H1 (cell line): Measurements from ENCODE around the gene TTC6. TPM values are rescaled to one million over a fixed set of nuclear protein-coding genes. Genes with fewer than 3 reads are reported as not detected.

Source experiments
- CTCF ChIA-PET: fragments of 300-600 bp; sonication (Branson Sonifier 250); formaldehyde crosslinking; loops from one replicate; lab custom pipeline; 2021; ENCODE audit not compliant: partially characterized antibody; lab: Charles Lee
- POLR2A ChIA-PET: fragments of 300-600 bp; sonication (Branson Sonifier 250); formaldehyde crosslinking; loops from one replicate; lab custom pipeline; 2021; ENCODE audit warnings: inconsistent platforms; ENCODE audit not compliant: partially characterized antibody; lab: Charles Lee
- DNase-seq, 2 experiments: peaks; one replicate each; pipeline versions ENCODE4 v3.0.0 to v3.0.0-alpha.2; 2010 to 2022; ENCODE audit warnings: low spot score in 2 of 2, low read depth in 1 of 2, mixed read lengths in 1 of 2
- FAIRE-seq: peaks from 2 replicates; lab custom pipeline; 2011; peaks lifted over from hg19 to GRCh38; lab: Jason Lieb, UNC
- H2AFZ ChIP-seq: 2 replicates; pipeline ENCODE4 v1.8.1; 2012; ENCODE audit warnings: low read length, inconsistent platforms
- H2AK5ac ChIP-seq: 2 replicates; pipeline ENCODE4 v1.6.1; 2013; ENCODE audit warnings: low read depth, low read length
- H2BK120ac ChIP-seq: replicated peaks from 2 replicates; pipeline ENCODE3; 2013; ENCODE audit warnings: low read depth, low read length, inconsistent platforms
- H2BK12ac ChIP-seq: 2 replicates; pipeline ENCODE4 v1.6.1; 2013; ENCODE audit warnings: low read depth, low read length
- H2BK15ac ChIP-seq: 2 replicates; pipeline ENCODE4 v1.6.1; 2013; ENCODE audit warnings: low read length
- H2BK20ac ChIP-seq: 2 replicates; pipeline ENCODE4 v1.6.1; 2013; ENCODE audit warnings: low read length
- H2BK5ac ChIP-seq: 2 replicates; pipeline ENCODE4 v1.6.1; 2013; ENCODE audit warnings: low read depth, low read length
- H3K14ac ChIP-seq: 2 replicates; pipeline ENCODE4 v1.6.1; 2013; ENCODE audit warnings: inconsistent platforms; ENCODE audit not compliant: insufficient read length
- H3K18ac ChIP-seq: 2 replicates; pipeline ENCODE4 v1.6.1; 2013; ENCODE audit warnings: low read length; ENCODE audit errors: extremely low read depth
- H3K23ac ChIP-seq: 2 replicates; pipeline ENCODE4 v1.6.1; 2013; ENCODE audit warnings: inconsistent platforms; ENCODE audit not compliant: insufficient read length
- H3K23me2 ChIP-seq: 2 replicates; pipeline ENCODE4 v1.6.1; 2013; ENCODE audit warnings: low read depth, low read length
- H3K27ac ChIP-seq: 2 replicates; pipeline ENCODE4 v1.6.1; 2011; ENCODE audit warnings: low read depth, low read length, inconsistent platforms
- H3K27me3 ChIP-seq, 4 experiments: replicated peaks in 1 of 4; 1 replicate in 1 of 4; 2 replicates in 3 of 4; pipeline versions ENCODE4 v1.6.1 to v1.8.1; 2011 to 2013; ENCODE audit warnings: low read length in 3 of 4, mild to moderate bottlenecking in 3 of 4, inconsistent platforms in 2 of 4, mixed read lengths in 2 of 4, moderate library complexity in 1 of 4; ENCODE audit not compliant: control insufficient read depth in 3 of 4, insufficient read depth in 3 of 4; ENCODE audit errors: extremely low read depth in 1 of 4
- H3K36me3 ChIP-seq, 4 experiments: 2 replicates each; pipeline versions ENCODE4 v1.6.1 to v1.8.1; 2011 to 2013; ENCODE audit warnings: mild to moderate bottlenecking in 4 of 4, low read length in 3 of 4, moderate library complexity in 2 of 4, control low read depth in 1 of 4, inconsistent platforms in 1 of 4; ENCODE audit not compliant: insufficient read depth in 4 of 4, control insufficient read depth in 2 of 4
- H3K4ac ChIP-seq: replicated peaks from 2 replicates; pipeline ENCODE3; 2013; ENCODE audit warnings: low read length, low read depth, mixed read lengths, inconsistent platforms; ENCODE audit not compliant: insufficient read length
- H3K4me1 ChIP-seq, 4 experiments: replicated peaks in 1 of 4; 1 replicate in 1 of 4; 2 replicates in 3 of 4; pipeline versions ENCODE4 v1.6.1 to v1.8.1; 2011 to 2013; ENCODE audit warnings: low read length in 3 of 4, inconsistent platforms in 2 of 4, mixed read lengths in 1 of 4; ENCODE audit not compliant: insufficient read depth in 4 of 4, control insufficient read depth in 3 of 4
- H3K4me2 ChIP-seq, 2 experiments: 2 replicates each; pipeline versions ENCODE4 v1.6.1 to v1.8.1; 2011 to 2013; ENCODE audit warnings: low read depth in 2 of 2, low read length in 2 of 2, control low read depth in 1 of 2, inconsistent platforms in 1 of 2, mild to moderate bottlenecking in 1 of 2; ENCODE audit not compliant: insufficient read depth in 1 of 2
- H3K4me3 ChIP-seq, 4 experiments: fragments of 200-600, 300-600 bp in 1 of 4; sonication (generic), shearing (Covaris generic), sonication (Bioruptor Twin) in 1 of 4; 2 replicates each; pipeline versions ENCODE4 v1.5.1 to v1.8.1; 2011 to 2016; ENCODE audit warnings: low read length in 4 of 4, low read depth in 3 of 4, control low read depth in 2 of 4, inconsistent platforms in 2 of 4, mild to moderate bottlenecking in 2 of 4, mixed read lengths in 1 of 4, moderate library complexity in 1 of 4; ENCODE audit not compliant: insufficient read depth in 2 of 4; ENCODE audit errors: extremely low read depth in 1 of 4
- H3K56ac ChIP-seq: replicated peaks from 2 replicates; pipeline ENCODE3; 2013; ENCODE audit warnings: low read depth, mild to moderate bottlenecking, mixed read lengths, low read length, inconsistent platforms; ENCODE audit not compliant: insufficient read length
- H3K79me1 ChIP-seq: 2 replicates; pipeline ENCODE4 v1.6.1; 2013; ENCODE audit warnings: low read depth, low read length, control low read depth
- H3K79me2 ChIP-seq, 2 experiments: 2 replicates each; pipeline versions ENCODE4 v1.6.1 to v1.8.1; 2012 to 2013; ENCODE audit warnings: low read length in 2 of 2, mild to moderate bottlenecking in 2 of 2, inconsistent platforms in 1 of 2; ENCODE audit not compliant: insufficient read depth in 2 of 2, control insufficient read depth in 1 of 2
- H3K9ac ChIP-seq, 4 experiments: replicated peaks in 1 of 4; 1 replicate in 1 of 4; 2 replicates in 3 of 4; pipeline versions ENCODE4 v1.6.1 to v1.8.1; 2011 to 2013; ENCODE audit warnings: low read depth in 3 of 4, low read length in 3 of 4, control low read depth in 2 of 4, mild to moderate bottlenecking in 2 of 4, moderate library complexity in 2 of 4, inconsistent platforms in 1 of 4; ENCODE audit errors: extremely low read depth in 1 of 4
- H3K9me3 ChIP-seq, 2 experiments: 2 replicates each; pipeline versions ENCODE4 v1.6.1 to v1.8.1; 2012 to 2013; ENCODE audit warnings: mild to moderate bottlenecking in 2 of 2, moderate library complexity in 2 of 2, control low read depth in 1 of 2, inconsistent platforms in 1 of 2, low read depth in 1 of 2, low read length in 1 of 2, mixed read lengths in 1 of 2; ENCODE audit not compliant: insufficient read depth in 2 of 2
- H4K20me1 ChIP-seq, 2 experiments: replicated peaks in 1 of 2; 2 replicates each; pipeline versions ENCODE3 to v1.8.1; 2011 to 2013; ENCODE audit warnings: inconsistent platforms in 2 of 2, low read length in 2 of 2, mild to moderate bottlenecking in 1 of 2; ENCODE audit not compliant: insufficient read depth in 2 of 2, control insufficient read depth in 1 of 2
- H4K5ac ChIP-seq: 2 replicates; pipeline ENCODE4 v1.6.1; 2013; ENCODE audit warnings: low read length, low read depth, mixed read lengths, inconsistent platforms; ENCODE audit not compliant: insufficient read length
- H4K8ac ChIP-seq: 2 replicates; pipeline ENCODE4 v1.8.0; 2013; ENCODE audit warnings: mild to moderate bottlenecking, moderate library complexity, low read length, inconsistent platforms; ENCODE audit not compliant: insufficient read depth; ENCODE audit errors: extremely low read depth
- H4K91ac ChIP-seq: replicated peaks from 2 replicates; pipeline ENCODE3; 2013; ENCODE audit warnings: low read length, mixed read lengths, inconsistent platforms; ENCODE audit not compliant: insufficient read length
- JUN ChIP-seq: IDR thresholded peaks from 2 replicates; pipeline ENCODE4 v1.6.1; 2011; ENCODE audit warnings: low read depth, mild to moderate bottlenecking, improper control_type of control experiment, low read length
- SIRT6 ChIP-seq: IDR thresholded peaks from one replicate; pipeline ENCODE4 v1.7.1; 2012; ENCODE audit warnings: low read length, inconsistent platforms
- SIX5 ChIP-seq: IDR thresholded peaks from 2 replicates; pipeline ENCODE4 v1.6.1; 2011; ENCODE audit warnings: mild to moderate bottlenecking, low read depth, low read length
- WGBS, 2 experiments: shearing (Covaris generic) in 1 of 2; methylation state at CpG; one replicate each; pipeline versions ENCODE4 v1.1.6 to v1.1.7; 2013 to 2015; ENCODE audit warnings: low lambda C conversion rate in 2 of 2, mixed read lengths in 2 of 2, inconsistent platforms in 1 of 2, low coverage in 1 of 2, missing lambda C conversion rate in 1 of 2; ENCODE audit not compliant: insufficient replicate concordance in 2 of 2, insufficient coverage in 1 of 2, insufficient read length in 1 of 2; ENCODE audit errors: extremely low coverage in 1 of 2, missing lambda C conversion rate in 1 of 2; 5-methylcytosine and 5-hydroxymethylcytosine counted together
- polyA plus RNA-seq, 7 experiments: library from polyadenylated mRNA; depleted of rRNA in 3 of 7; stranded (reverse) in 5 of 7; unstranded in 2 of 7; fragments of >200 nt in 5 of 7; fragments of 200-250 nt in 2 of 7; gene quantifications; 1 replicate in 5 of 7; 2 replicates in 1 of 7; 4 replicates in 1 of 7; pipeline versions ENCODE4 v1.2.1 to v1.2.3, GENCODE V29; 2011 to 2013; ENCODE audit warnings: missing spikeins in 2 of 7, mixed read lengths in 2 of 7
- total RNA-seq: library from RNA; stranded (reverse); fragmentation: NEBNext Ultra II Directional; extraction: Animal tissue kit (Norgen Biotek cat#: 25700); gene quantifications from 2 replicates; pipeline ENCODE4 v1.2.1, GENCODE V29; 2021

Gene TTC6
- total and polyA plus RNA-seq, 2 of the 8 experiments (the other 6 are each of a cell fraction or from before 2014, with no cell fraction given) = 0.02 TPM; not detected in 1

DNA sequence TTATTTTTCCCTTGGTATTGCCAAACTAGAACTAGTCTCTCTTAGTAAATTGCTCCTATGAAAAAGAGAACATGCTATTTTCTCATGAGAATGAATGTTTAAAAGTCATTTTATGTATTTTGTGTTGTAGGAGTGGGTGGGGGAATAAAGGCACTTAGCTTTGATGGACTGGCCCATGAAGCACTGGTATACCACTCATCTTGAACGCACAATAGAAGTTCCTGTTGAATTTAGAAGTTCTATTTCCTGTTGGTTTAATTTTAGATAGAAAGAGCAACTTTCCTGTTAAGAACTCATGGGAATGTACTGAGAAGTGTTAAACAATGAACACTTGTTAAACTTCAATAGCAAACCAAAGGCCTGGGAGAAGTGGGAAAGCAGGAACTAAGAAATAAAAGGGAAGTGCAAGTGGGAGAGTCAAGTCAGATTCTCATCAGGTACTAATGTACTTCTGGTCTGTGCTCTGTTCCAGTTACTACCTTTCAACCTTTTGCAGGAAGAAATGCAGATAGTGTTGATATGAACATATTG lies 23.1 kb downstream of the TTC6 start:
- H3K4me1 ChIP-seq = no peaks in the 10 kb centered on the region
- H3K27me3 ChIP-seq = peaks cover 14 to 35% (median 27%) of the 10 kb centered on the region in 4 experiments
- no peak overlapping the region for H3K9ac ChIP-seq
- no peak for TF ChIP-seq SIRT6
- TF ChIP-seq JUN = no peak
- TF ChIP-seq SIX5 = no peak

More for the DNA sequence above, 23.1 kb downstream of the TTC6 start:
- no peak overlapping the region for H2BK12ac ChIP-seq
- no peak overlapping the region for H4K8ac ChIP-seq
- peaks cover 8% of the 10 kb centered on the region; the same call in 1 of the 2 replicates for H3K23me2 ChIP-seq
- H3K4me3 ChIP-seq = no peak overlapping the region
- no peak overlapping the region for H4K91ac ChIP-seq
- no peak overlapping the region for H4K5ac ChIP-seq
- no peak overlapping the region for H3K14ac ChIP-seq
- no peak overlapping the region for H3K4me2 ChIP-seq
- peaks cover 9 to 15% of the 10 kb centered on the region in 2 experiments for H3K9me3 ChIP-seq
- no peaks in the 10 kb centered on the region for H3K36me3 ChIP-seq
- POLR2A ChIA-PET = no interaction called here
- H3K23ac ChIP-seq = no peak overlapping the region
- no peak overlapping the region for H2BK20ac ChIP-seq
- no peaks in the 10 kb centered on the region for H3K79me1 ChIP-seq
- H2BK120ac ChIP-seq = no peak overlapping the region
- no peaks in the 10 kb centered on the region for H4K20me1 ChIP-seq
- no peak overlapping the region for H2BK15ac ChIP-seq
- FAIRE-seq (no peak), DNase-seq (no peak)
- no peak overlapping the region for H2AFZ ChIP-seq
- H3K4ac ChIP-seq = no peak overlapping the region
- H3K79me2 ChIP-seq = no peaks in the 10 kb centered on the region
- no peak overlapping the region for H3K18ac ChIP-seq
- H2BK5ac ChIP-seq = no peak overlapping the region
- WGBS, 2 experiments = 94% methylated on average over 1 of the region's 1 CpG; no CpG with 5 or more reads in 1 of the 2 experiments
- H3K56ac ChIP-seq = no peak overlapping the region
- H2AK5ac ChIP-seq = no peak overlapping the region
- CTCF ChIA-PET = no interaction called here
- H3K27ac ChIP-seq = no peak overlapping the region
